Limb (tissue), 2 donors: Measurements from ENCODE around the gene LAMB1.

Experiments
- DNase-seq, 2 donors: peaks; one replicate each; pipeline ENCODE4 v3.0.0-alpha.2; 2016; ENCODE audit errors: extremely low spot score in 2 of 2

The LAMB1 gene

DNA sequence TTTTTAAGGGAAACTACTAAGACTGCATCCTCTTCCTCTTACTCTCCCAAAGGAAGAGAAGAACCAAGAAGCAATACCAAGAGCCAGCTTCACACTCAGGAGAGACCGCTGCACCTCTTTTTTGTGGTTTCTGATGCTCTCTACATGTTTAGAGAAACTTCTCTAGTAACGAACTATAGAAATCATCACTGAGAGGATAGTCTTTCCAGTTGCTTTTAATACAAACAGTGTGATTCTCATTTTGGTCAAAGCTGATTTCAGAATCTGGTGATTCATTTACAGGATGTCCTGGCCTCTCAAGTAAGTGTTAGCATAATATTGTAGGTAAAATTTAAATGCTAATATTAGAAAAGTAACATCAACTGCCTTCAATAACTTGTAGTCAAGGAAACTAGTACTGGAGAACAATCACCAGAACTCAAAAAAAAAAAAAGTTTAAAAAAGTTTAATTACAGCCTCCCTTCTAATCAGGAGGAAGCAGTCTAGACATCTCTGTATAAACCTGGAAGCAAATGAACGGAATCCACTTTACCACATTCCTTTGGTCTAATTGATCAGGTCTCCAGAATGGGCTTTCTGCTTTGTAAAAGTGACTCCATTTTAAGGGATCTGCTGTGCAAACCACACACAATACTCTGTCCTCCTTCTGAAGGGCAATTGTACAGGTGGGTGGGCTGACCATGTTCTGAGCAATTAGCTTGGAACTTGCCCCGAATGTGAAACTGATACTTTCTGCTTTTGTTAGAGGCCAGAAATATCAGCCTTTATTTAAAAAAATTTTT lies 3.0 kb downstream of the LAMB1 start:
- no peak for DNase-seq

DNA sequence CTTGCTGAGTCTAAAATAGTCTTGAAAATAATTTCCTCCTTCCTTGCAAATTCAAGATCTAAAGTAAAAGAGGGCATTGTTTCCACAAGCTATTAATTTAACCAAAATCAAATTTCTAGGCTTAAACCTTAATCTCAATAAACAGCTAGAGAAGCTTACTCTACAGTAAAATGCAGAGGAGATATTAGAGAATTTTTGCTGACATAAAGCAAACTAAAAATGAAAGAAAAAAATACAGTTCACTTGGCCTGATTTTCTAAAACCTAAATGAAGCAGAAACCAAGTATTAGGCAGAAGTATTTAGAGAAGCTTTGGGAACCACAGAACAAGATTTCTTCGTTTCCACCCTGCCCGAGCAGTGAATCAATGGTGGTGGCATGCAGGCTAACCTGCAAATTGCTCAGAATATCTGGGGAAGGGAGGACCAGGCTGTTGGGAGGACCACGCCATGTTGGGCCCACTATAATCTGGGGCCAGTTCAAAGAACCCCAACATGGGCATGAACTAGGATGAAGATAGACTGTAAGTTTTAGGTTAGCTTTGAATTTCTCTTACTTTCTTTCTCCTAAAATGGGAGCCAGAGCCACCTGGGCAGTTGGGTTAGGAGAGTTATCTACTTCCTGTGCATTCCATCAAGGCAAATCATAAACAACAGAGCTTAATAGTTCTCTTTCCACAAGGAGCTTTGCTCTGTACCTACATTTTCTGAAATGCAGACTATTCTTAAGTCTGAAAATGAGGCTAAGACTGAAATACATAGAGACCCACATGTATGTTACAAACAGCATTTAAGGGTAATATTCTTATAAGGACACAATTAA lies 4.1 kb downstream of the LAMB1 start:
- DNase-seq, result no peak

DNA sequence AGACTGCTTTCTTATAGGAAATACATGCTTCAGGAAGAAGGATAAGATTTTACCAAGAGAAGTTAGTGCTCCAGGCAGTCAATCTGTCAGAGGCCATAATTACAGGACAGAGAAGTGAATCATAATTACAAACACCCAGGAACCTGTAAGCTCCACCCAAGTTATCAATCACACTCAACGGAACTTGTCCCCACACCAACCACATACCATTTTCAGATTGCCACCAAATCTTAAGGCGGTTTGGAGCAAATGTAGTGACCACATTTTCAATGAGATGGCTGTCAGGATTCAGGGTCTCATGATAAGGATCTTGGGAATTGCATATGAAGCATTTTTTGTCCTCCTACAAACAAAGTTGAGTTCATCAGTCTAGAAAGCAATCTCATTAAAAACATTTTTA lies 4.8 kb downstream of the LAMB1 start:
- DNase-seq, result no peak

DNA sequence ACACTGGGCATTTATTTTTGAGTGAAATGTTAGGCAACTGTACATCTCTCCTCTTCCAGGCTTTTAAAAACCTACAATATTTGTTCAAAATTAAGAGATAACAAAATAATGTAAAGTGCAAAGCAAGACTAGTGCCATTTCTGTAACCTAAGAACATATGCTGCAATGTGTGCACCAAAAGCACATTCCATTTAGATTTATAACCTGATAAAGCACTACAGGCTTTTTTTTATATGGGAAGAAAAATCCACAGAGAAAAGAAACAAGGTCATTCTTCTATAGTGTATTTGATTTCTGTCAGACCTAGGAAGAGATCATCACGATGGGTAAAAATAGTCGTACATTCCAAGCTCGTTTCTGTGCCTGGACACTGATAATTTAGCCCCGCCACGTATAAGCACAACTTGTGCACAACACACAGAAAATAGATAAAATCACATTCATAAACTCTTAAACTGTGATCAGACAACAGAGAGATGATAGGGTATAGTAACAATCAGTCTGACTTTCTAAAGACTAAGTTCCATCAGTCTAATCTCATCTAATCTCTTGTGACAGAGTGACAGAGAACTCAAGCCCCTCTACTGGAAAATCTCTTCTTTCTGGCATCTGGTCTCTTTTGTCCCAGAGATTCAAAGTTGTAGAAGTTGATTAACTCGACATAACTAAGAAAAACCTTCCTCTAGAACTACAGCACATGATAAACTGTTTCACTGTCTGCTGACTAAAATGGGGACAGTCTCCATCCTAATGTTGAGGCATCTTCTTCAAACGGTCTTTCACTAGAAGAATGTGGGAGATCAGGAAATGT lies 6.7 kb downstream of the LAMB1 start:
- no peak for DNase-seq

DNA sequence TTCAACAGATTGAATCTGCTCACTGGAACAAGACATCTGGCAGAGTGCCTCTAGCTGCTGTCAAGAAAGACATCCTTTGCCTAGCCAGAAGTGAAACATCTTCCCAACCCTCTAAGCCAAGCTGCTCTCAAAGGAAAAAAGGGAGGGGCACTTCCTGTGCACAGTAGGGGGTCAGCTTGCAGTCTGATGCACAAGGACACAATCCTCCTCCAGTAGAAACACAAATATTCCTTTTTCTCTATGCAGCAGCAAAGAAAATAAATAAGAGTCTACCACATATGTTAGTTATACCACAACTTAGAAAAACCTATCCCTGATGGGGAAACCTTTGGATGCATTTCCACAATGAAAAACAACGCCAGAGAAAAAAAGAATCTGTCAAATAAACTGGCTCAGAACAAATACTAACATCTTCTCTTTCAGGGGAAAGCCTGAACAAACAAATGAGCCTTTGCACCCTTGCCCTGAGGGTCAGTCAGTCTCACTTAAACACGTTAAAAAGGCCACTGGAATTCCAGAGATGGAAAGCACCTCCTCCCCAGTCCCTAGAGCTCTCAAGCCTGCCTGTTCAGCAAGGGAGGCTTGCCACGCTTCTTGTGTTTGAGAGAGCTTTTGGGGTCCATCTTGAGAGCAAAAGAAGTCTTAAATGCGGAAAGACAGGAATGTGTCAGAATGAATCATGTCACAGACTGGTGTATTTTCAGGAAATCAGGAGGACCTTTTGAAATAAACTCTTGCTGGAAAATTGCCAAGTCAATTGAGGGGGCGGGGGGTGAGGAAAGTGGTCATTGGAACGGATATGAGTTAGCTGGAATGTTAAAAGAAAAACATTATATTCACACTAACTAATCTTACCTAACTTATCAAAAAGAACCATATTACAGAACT lies 7.5 kb downstream of the LAMB1 start:
- peak; percentile 63 to 88 for DNase-seq

DNA sequence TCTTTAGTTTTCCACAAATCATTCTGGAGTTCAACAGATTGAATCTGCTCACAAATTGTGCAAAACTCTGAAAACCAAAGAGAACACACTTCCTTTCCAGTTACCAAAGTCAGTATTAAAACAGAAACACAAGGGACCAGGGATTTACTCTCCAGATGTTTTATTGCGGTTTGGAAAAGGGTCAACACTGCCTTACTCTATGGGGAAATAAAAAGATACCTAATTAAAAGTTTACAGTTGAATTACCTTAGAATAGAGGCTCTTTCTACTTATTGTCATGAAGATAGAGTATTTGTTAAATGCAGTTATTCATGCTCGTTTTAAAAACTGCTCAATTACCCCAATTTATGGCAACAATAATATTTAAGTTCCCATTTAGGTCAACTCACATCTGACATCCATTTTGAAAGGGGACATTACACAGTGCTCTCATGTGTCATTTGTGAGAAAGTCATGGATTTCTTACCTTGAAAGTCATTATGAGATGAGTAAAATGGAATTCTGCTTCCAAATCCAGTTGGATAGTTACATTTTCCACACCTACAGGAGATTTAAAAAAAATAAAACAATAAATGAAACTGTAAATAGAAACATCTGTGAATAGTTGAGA lies 8.4 kb downstream of the LAMB1 start:
- no peak for DNase-seq

DNA sequence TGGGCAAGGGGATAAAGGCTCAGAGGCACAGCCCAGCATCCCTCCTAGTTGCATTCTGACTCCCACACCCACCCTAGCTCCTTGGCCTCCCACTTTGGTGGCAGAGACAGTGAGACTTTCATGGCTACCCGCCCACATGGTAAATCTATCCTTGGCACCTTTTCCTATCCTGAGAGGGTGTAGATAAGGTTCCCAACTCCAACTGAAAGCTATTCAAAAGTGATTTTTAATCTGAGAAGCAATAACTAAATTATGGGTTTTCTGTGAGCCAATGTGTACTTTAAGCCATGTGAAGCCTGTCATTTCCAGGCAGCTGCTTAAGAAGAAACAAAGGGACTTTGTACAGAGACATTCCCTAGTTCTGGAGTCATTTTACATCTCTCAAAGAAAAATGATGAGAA lies 9.1 kb downstream of the LAMB1 start:
- peak; percentile 42 to 74 for DNase-seq

DNA sequence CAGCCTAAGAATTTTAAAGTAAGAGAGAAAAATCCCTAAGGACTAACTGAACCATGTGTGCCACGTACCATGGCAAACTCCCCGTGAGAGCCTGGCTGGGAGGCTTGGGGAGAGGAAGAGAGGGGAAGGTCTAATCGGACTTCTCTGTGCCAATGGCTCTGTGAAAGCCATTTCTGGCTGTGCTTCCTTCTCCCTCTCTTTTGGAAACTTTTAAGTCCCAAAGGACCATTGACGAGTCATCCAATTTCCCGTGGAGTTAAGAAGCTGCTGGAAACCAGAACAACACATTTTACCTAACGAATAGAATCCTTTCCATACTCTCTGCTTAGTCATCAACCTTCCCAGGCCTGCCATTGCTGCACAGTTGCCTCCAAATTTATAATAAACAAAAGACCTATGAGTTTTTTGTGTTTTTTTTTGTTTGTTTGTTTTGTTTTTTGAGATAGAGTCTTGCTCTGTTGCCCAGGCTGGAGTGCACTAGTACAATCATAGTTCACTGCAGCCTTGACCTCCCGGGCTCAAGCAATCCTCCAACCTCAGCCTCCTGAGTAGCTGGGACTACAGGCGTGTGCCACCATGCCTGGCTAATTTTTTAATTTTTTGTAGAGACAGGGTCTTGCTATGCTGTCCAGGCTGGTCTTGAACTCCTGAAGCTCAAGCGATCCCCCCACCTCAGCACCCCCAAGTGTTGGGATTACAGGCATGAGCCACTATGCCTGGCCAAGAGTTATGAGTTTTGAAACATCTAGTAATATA lies 13.2 kb downstream of the LAMB1 start:
- no peak for DNase-seq

DNA sequence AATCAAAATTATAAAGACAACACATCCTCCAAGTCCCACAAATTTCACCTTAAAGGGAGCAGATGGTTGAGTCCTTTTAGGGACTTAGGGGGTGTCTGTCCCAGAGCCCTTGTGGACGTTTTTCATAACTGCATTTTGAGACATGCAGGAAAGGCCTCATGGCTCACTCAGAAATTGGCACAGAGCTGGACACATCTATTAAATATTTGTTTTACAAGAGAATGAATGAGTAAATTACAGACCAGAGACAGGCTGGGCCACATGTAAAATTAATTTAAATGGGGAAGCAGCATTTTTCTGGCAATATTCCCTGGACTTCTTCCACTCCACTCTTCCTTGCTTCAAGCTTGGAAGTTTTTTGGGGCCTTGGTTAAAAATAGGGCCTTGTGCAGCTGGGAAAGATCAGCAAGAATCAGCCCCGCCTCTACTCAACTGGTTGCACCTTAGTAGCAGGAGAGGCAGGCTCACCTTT lies 20.0 kb downstream of the LAMB1 start:
- DNase-seq, result peak; percentile 51 to 83

DNA sequence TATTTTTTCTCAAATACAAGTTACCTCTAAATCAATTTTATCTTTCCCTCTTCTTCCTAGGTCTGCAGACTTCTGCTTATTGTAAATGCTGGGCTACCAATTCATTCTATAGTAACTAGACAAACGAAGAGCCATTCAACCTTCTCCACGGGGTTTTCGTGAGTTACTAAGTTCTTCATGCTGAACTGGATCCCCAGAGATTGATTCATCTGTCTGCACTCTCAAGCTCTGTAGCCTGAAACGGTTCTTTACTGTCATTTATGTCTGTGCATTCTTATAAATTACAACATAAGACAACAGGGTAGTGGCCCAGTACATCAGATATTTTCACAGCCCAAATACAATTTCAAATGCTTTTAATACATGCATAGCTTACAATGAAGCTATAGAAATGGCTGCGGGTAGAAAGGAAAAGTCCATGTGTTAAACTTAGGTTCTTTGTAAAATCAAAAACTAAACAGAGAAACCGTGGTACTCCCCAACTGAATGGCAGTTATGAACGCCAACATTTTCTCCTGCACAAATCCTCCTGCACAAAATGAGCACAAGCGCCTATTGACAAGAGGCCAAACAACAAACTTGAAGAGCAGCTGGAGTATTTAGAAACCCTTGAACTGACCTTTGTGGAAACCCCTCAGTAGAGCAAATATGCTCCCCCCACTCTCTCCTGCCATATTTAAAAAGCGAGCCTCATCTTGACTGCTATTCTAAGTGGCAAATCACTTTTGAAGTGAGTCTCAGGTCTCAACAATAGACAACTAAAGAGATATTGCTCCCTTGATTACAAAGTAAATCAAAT lies 20.7 kb downstream of the LAMB1 start:
- no peak for DNase-seq

DNA sequence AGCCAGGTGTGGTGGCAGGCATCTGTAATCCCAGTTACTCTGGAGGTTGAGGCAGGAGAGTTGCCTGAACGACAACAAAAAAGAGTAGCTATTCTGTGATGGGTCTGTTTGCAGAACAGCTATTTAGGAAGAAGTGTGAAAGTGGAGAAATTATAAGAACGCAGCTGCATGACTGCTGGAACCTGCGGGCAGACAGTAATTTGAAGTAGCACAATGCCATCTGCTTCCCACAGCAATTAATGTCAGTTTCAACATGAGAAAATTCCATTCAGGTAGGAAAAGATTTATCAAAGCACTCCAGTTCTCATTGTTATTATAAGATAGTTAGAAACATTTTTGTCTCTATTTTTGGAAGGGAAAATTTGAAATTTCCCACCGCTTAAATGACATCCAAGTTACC lies 21.5 kb downstream of the LAMB1 start:
- no peak for DNase-seq

DNA sequence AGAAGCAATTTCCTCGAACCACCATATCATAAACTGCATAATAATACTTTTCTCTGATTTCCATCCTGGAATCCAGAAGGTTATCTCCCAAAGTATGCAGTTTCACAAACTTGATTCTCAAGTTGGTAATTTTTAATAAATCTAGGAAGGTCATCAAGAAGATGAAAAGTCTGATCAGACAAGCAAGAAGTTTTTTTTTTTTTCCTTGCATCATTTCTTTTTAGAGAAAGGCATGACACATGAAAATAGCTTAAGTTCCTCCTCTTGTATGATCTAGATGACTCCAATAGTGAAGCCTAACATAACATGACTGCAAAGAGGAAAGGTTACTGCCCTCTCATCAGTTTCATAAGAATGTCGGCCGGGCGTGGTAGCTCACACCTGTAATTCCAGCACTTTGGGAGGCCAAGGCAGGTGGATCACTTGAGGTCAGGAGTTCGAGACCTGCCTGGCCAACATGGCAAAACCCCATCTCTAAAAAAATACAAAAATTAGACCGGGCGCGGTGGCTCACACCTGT lies 22.2 kb downstream of the LAMB1 start:
- DNase-seq, result no peak

DNA sequence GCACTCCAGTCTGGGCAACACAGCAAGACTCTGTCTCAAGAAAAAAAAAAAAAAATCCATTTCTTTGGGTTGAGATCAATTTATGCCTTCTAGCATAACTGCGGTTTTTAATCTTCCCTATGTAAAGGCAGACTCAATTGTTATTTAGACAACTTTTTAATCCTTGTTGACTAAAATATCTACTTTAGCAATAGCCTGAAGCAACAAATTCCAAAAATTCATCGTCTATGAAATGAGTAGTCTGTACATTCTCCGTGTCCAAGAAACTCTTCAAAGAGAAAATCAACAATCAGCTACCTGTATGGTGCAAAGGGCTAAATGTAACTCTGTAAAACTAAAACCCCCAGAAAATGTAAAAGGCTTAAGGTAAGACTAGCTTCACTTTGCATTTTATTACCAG lies 22.8 kb downstream of the LAMB1 start:
- no peak for DNase-seq

DNA sequence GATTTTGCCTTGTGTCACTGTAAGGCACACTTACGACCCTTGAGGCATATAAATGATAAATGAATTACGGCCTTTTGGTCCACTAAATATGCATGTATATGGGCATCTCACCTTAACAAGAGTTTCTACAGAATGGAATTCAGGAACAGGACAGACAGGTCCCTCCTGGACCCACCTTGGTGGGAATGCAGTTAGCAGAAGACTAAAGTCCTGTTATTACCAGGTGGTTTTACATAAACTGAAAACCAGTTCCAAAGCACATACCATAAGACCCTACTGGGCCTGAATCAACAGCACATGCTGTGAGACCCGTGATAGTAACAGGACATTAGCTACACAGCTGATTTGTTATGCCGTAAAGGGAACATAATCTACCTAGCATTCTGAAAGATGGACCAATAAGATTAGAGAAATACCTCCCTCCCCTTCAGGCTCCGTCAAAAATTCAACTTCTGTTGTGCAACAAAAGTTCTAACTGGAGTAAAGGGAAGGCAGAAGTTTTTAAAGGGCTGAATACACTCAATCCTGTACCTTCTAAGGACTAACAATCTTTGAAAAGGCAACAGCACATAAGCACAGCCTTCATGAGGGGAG lies 24.0 kb downstream of the LAMB1 start:
- DNase-seq, result no peak

DNA sequence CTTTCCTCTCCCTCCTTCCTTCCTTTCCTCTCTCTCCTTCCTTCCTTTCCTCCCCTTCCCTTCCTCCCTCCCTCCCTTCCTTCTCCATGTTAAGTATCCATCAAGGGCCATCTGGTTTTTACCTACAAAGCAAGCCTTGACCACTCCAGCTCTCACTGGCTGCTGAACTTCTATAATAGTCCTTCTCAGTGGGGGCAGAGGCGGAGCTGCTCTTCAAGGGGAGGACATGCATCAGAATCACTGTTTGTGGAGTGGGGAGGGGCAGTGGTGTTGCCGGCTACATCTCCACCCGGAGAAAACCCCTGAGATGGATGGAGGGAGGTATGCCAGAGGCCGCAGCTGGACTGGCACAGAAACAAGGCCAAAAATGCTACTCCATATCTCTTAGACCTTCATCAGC lies 25.9 kb downstream of the LAMB1 start:
- DNase-seq, result no peak

DNA sequence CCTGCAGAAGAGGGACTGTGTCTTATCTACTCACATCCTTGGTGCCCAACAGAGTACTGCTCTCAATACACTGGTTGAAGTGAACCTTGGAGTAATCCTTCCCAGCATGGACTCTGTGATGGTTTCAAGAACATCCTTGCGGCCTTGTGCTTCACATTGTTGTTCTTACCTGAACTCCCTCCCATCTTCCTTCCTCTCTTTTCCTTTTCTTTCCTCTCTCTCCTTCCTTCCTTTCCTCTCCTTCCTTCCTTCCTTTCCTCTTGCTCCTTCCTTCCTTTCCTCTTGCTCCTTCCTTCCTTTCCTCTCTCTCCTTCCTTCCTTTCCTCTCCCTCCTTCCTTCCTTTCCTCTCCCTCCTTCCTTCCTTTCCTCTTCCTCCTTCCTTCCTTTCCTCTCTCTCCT lies 26.3 kb downstream of the LAMB1 start:
- DNase-seq, result no peak

DNA sequence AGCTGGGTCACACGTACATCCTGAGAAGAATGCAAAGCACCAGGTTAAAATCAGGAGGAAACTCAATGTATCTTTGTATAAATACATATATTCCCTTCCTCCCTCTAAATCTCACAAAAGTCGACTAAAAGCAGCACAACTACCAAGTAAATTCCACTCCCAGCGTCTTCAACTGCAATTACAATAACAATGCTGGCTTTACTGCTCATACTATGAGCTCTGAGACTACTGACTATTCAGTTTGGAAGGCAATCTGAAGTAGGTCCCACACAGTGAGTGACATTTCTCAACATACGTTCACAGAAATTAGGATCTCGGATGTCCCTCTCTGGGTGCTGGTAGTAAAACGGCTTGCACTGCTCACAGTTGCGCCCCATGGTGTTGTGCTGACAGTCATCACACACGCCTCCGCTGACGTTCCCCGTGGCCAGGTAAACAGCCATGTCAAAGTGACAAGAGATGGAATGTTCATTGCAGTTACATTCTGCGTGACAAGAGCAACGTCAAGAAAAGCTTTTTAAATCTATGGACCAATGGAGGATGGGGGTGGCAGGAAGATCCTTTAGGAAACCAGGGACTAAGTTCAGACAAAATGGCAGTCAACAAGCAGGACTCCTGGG lies 27.5 kb downstream of the LAMB1 start:
- DNase-seq, result no peak

DNA sequence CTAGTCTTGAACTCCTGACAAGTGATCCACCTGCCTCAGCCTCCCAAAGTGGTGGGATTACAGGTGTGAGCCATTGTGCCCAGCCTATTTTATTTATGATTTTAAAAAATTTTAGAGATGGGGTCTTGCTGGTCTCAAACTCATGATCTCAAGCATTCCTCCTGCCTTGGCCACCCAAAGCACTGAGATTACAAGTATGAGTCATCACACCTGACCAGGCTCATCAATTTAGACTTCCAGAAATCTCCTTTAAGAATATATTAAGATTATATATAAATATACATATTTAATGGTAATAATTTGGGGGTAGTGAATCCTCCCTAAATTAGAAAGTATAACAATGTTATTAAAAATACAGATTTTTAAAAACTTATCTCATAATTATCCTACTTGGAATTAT lies 29.1 kb downstream of the LAMB1 start:
- no peak for DNase-seq
